Glutamatergic neuron (in vitro differentiated cells): Measurements from ENCODE around the gene GAMT. TPM values are rescaled to one million over a fixed set of nuclear protein-coding genes. Genes with fewer than 3 reads are reported as not detected.
A peak's percentile ranks its signal among the peaks of the same experiment; 100 is the strongest.

Experiments used
- DNase-seq: peaks from one replicate; pipeline ENCODE4 v3.0.0; 2022
- H3K27ac Mint-ChIP-seq: one replicate; pipeline ENCODE4 v1.8.0; 2020; ENCODE audit warnings: mild to moderate bottlenecking, mixed read lengths, inconsistent platforms; ENCODE audit not compliant: unreplicated experiment
- H3K27me3 Mint-ChIP-seq: one replicate; pipeline ENCODE4 v1.8.0; 2020; ENCODE audit warnings: mild to moderate bottlenecking, moderate library complexity, mixed read lengths, inconsistent platforms; ENCODE audit not compliant: unreplicated experiment
- H3K36me3 Mint-ChIP-seq: one replicate; pipeline ENCODE4 v1.8.0; 2020; ENCODE audit warnings: mild to moderate bottlenecking, mixed read lengths, inconsistent platforms; ENCODE audit not compliant: unreplicated experiment
- H3K4me1 Mint-ChIP-seq: one replicate; pipeline ENCODE4 v1.8.0; 2020; ENCODE audit warnings: mild to moderate bottlenecking, low read depth, mixed read lengths, inconsistent platforms; ENCODE audit not compliant: unreplicated experiment
- H3K4me3 Mint-ChIP-seq: one replicate; pipeline ENCODE4 v1.8.0; 2020; ENCODE audit warnings: mild to moderate bottlenecking, mixed read lengths, inconsistent platforms; ENCODE audit not compliant: unreplicated experiment
- H3K9me3 Mint-ChIP-seq: one replicate; pipeline ENCODE4 v1.8.0; 2020; ENCODE audit warnings: mild to moderate bottlenecking, moderate library complexity, mixed read lengths, inconsistent platforms; ENCODE audit not compliant: unreplicated experiment
- CTCF ChIP-seq: fragments of 200-600 bp; sonication (generic); IDR thresholded peaks from one replicate; pipeline ENCODE4 v1.5.0; 2021; ENCODE audit not compliant: partially characterized antibody, unreplicated experiment
- total RNA-seq: library from RNA; stranded (reverse); fragmentation: NEBNext Ultra II Directional; extraction: Animal tissue kit (Norgen Biotek cat#: 25700); gene quantifications from one replicate; pipeline ENCODE4 v1.2.1, GENCODE V29; 2021; ENCODE audit not compliant: unreplicated experiment

Gene GAMT
- total RNA-seq, 1 donor from 2014 or later: 17.9 TPM

GRCh38 chr19:1383017-1383311 lies 18.4 kb downstream of the GAMT start:
- Mint-ChIP-seq H3K4me1 (peaks cover 6% of the 10 kb centered on the region), H3K27ac (peak overlapping the region; percentile 98), H3K4me3 (peak overlapping the region; percentile 91), H3K27me3 (peaks cover 22% of the 10 kb centered on the region), H3K36me3 (peaks cover 8% of the 10 kb centered on the region), H3K9me3 (peaks cover 16% of the 10 kb centered on the region)
- DNase-seq: no peak
- TF ChIP-seq CTCF: no peak

DNA sequence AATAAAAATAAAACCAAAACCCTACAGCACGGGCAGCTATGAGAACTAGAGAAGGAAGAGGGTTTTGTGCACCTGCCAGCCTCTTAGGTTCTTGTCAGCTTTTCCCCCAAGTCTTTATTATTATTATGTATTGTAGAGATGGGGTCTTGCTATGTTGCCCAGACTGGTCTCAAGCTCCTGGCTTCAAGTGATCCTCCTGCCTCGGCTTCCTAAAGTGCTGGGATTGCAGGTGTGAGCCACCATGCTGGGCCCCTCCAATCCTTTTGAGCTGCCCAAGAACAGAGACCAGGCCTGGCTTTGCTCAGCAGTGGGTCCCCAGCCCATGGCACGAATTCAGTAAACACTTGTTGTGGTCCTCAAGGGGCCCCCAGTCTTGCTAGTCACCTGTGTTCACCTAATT lies 19.1 kb downstream of the GAMT start:
- peaks cover 6% of the 10 kb centered on the region for H3K4me1 Mint-ChIP-seq
- peaks cover 8% of the 10 kb centered on the region for H3K36me3 Mint-ChIP-seq
- peaks cover 22% of the 10 kb centered on the region for H3K27me3 Mint-ChIP-seq
- no peak for TF ChIP-seq CTCF
- peaks cover 16% of the 10 kb centered on the region for H3K9me3 Mint-ChIP-seq
- H3K27ac Mint-ChIP-seq: no peak overlapping the region
- H3K4me3 Mint-ChIP-seq: no peak overlapping the region
- no peak for DNase-seq

GRCh38 chr19:1379961-1380489 lies 21.3 kb downstream of the GAMT start:
- Mint-ChIP-seq H3K9me3 (peaks cover 21% of the 10 kb centered on the region), H3K4me1 (peaks cover 6% of the 10 kb centered on the region), H3K4me3 (no peak overlapping the region), H3K27me3 (peaks cover 28% of the 10 kb centered on the region), H3K27ac (peak overlapping the region; percentile 43), H3K36me3 (peaks cover 8% of the 10 kb centered on the region)
- no peak for TF ChIP-seq CTCF
- DNase-seq: no peak

GRCh38 chr19:1379126-1379905 lies 22.0 kb downstream of the GAMT start:
- Mint-ChIP-seq H3K27me3 (peaks cover 24% of the 10 kb centered on the region), H3K9me3 (peaks cover 18% of the 10 kb centered on the region), H3K4me1 (peaks cover 3% of the 10 kb centered on the region), H3K36me3 (peaks cover 8% of the 10 kb centered on the region), H3K27ac (no peak overlapping the region), H3K4me3 (no peak overlapping the region)
- TF ChIP-seq CTCF: no peak
- no peak for DNase-seq
